DND-41 (cell line): ENCODE measurements around the gene TTN.

ENCODE experiments used
- ATAC-seq: fragments of 200-7000 bp; cut with Tn5 transposase; 3 replicates; pipeline ENCODE4 v1.9.1; 2021; ENCODE audit warnings: low read depth; ENCODE audit not compliant: insufficient read depth
- DNase-seq: peaks from one replicate; pipeline ENCODE4 v3.0.0-alpha.2; 2020
- H2AFZ ChIP-seq: 2 replicates; pipeline ENCODE4 v1.6.0; 2012; ENCODE audit warnings: low read depth, low read length
- H3K27ac ChIP-seq: 2 replicates; pipeline ENCODE4 v1.5.1; 2012; ENCODE audit warnings: low read length, inconsistent platforms
- H3K27me3 ChIP-seq: fragments of 200-600 bp; sonication (generic); 2 replicates; pipeline ENCODE4 v1.6.0; 2012; ENCODE audit warnings: low read length, mild to moderate bottlenecking, inconsistent platforms; ENCODE audit not compliant: insufficient read depth, poor library complexity
- H3K36me3 ChIP-seq: 2 replicates; pipeline ENCODE4 v1.5.1; 2012; ENCODE audit warnings: low read length, inconsistent platforms; ENCODE audit not compliant: insufficient read depth
- H3K4me1 ChIP-seq: 2 replicates; pipeline ENCODE4 v1.5.1; 2012; ENCODE audit warnings: mild to moderate bottlenecking, low read length; ENCODE audit not compliant: insufficient read depth
- H3K4me2 ChIP-seq: 2 replicates; pipeline ENCODE4 v1.6.0; 2012; ENCODE audit warnings: mild to moderate bottlenecking, moderate library complexity, low read length, inconsistent platforms; ENCODE audit not compliant: insufficient read depth
- H3K4me3 ChIP-seq, 2 experiments: fragments of 200-600 bp in 1 of 2; shearing (Covaris generic) in 1 of 2; 2 replicates each; pipeline ENCODE4 v1.5.1; 2012 to 2016; ENCODE audit warnings: inconsistent platforms in 2 of 2, low read length in 2 of 2, mild to moderate bottlenecking in 2 of 2, low read depth in 1 of 2, moderate library complexity in 1 of 2
- H3K79me2 ChIP-seq: 2 replicates; pipeline ENCODE4 v1.6.0; 2012; ENCODE audit warnings: low read length, inconsistent platforms; ENCODE audit not compliant: insufficient read depth
- H3K9ac ChIP-seq: 2 replicates; pipeline ENCODE4 v1.6.0; 2012; ENCODE audit warnings: low read depth, mild to moderate bottlenecking, inconsistent platforms, low read length, moderate library complexity
- H3K9me3 ChIP-seq: 2 replicates; pipeline ENCODE4 v1.5.1; 2012; ENCODE audit warnings: low read length, moderate library complexity, mild to moderate bottlenecking, inconsistent platforms; ENCODE audit not compliant: insufficient read depth, severe bottlenecking
- H4K20me1 ChIP-seq: 2 replicates; pipeline ENCODE4 v1.6.0; 2012; ENCODE audit warnings: low read length; ENCODE audit not compliant: insufficient read depth
- CTCF ChIP-seq: IDR thresholded peaks from 2 replicates; pipeline ENCODE4 v1.5.1; 2012; ENCODE audit warnings: borderline replicate concordance, low read length, moderate library complexity, mild to moderate bottlenecking; ENCODE audit not compliant: poor library complexity, severe bottlenecking; ENCODE audit errors: extremely low read depth
- EZH2 ChIP-seq: IDR thresholded peaks from 3 replicates; pipeline ENCODE4 v1.6.1; 2012; ENCODE audit warnings: borderline replicate concordance, low read depth, mild to moderate bottlenecking, moderate library complexity, low read length, inconsistent platforms; ENCODE audit not compliant: severe bottlenecking

TTN gene

GRCh38 chr2:178522950-178523595, 284.1 kb downstream of the TTN start:
- Histone ChIP-seq H3K4me1 (peaks cover 18% of the 10 kb centered on the region), H3K9ac (peak overlapping the region; percentile 61), H3K36me3 (peaks cover 7% of the 10 kb centered on the region; the same call in 1 of the 2 replicates), H3K9me3 (no peaks in the 10 kb centered on the region), H3K27me3 (no peaks in the 10 kb centered on the region), H3K27ac (peak overlapping the region; percentile 69), H3K4me3 (peak overlapping the region; percentile 82 to 89), H3K4me2 (peak overlapping the region; percentile 80), H3K79me2 (peaks cover 41% of the 10 kb centered on the region), H4K20me1 (no peaks in the 10 kb centered on the region), H2AFZ (peak overlapping the region; percentile 71)
- peak; percentile 95 for TF ChIP-seq CTCF
- no peak for TF ChIP-seq EZH2
- DNase-seq (peak; percentile 93), ATAC-seq (peak; percentile 98)

GRCh38 chr2:178521304-178522150, 285.7 kb downstream of the TTN start:
- Histone ChIP-seq H2AFZ (no peak overlapping the region), H4K20me1 (no peaks in the 10 kb centered on the region), H3K36me3 (peaks cover 19% of the 10 kb centered on the region; the same call in 1 of the 2 replicates), H3K9me3 (no peaks in the 10 kb centered on the region), H3K9ac (no peak overlapping the region), H3K4me1 (peaks cover 18% of the 10 kb centered on the region), H3K79me2 (peaks cover 26% of the 10 kb centered on the region), H3K27ac (no peak overlapping the region), H3K4me3 (no peak overlapping the region), H3K27me3 (no peaks in the 10 kb centered on the region), H3K4me2 (no peak overlapping the region)
- ATAC-seq: no peak
- TF ChIP-seq CTCF (no peak), EZH2 (no peak)
- no peak for DNase-seq

- no peak for ATAC-seq
- H3K36me3 ChIP-seq: peaks cover 19% of the 10 kb centered on the region; the same call in 1 of the 2 replicates
These were observed 289.7 kb downstream of the TTN start for GRCh38 chr2:178517496-178517895.

More at GRCh38 chr2:178517496-178517895, 289.7 kb downstream of the TTN start:
- peaks cover 1% of the 10 kb centered on the region for H3K4me1 ChIP-seq
- no peaks in the 10 kb centered on the region for H3K9me3 ChIP-seq
- H3K9ac ChIP-seq: no peak overlapping the region
- no peak for DNase-seq
- no peak overlapping the region for H3K4me2 ChIP-seq
- H3K27ac ChIP-seq: no peak overlapping the region
- no peak for TF ChIP-seq EZH2
- TF ChIP-seq CTCF: no peak
- H3K79me2 ChIP-seq: no peaks in the 10 kb centered on the region
- no peak overlapping the region for H3K4me3 ChIP-seq
- H2AFZ ChIP-seq: no peak overlapping the region
- no peaks in the 10 kb centered on the region for H3K27me3 ChIP-seq
- H4K20me1 ChIP-seq: no peaks in the 10 kb centered on the region
